AG09319 (cell line): ENCODE results near the gene ABCC10.

Source experiments
- DNase-seq: peaks from one replicate; pipeline ENCODE4 v3.0.0-alpha.2; 2010; ENCODE audit warnings: low read depth; ENCODE audit errors: extremely low read depth
- CTCF ChIP-seq: IDR thresholded peaks from 2 replicates; pipeline ENCODE4 v1.5.1; 2011; ENCODE audit warnings: low read depth, mild to moderate bottlenecking, inconsistent platforms, low read length, moderate library complexity

ABCC10 gene

GRCh38 chr6:43428874-43429273 lies 1.5 kb downstream of the ABCC10 start:
- no peak for TF ChIP-seq CTCF
- no peak for DNase-seq

GRCh38 chr6:43432009-43432945 lies 4.9 kb downstream of the ABCC10 start:
- DNase-seq = no peak
- TF ChIP-seq CTCF = no peak

GRCh38 chr6:43433148-43433547 lies 5.8 kb downstream of the ABCC10 start:
- TF ChIP-seq CTCF = no peak
- no peak for DNase-seq

- no peak for DNase-seq
- no peak for TF ChIP-seq CTCF
Observed at GRCh38 chr6:43434001-43434840, 6.9 kb downstream of the ABCC10 start.

- TF ChIP-seq CTCF = no peak
- no peak for DNase-seq
Observed at GRCh38 chr6:43434943-43435342, 7.6 kb downstream of the ABCC10 start.

- DNase-seq = no peak
- TF ChIP-seq CTCF = no peak
Observed at GRCh38 chr6:43435682-43436437, 8.5 kb downstream of the ABCC10 start.
